Measurements from ENCODE around the gene PEX26. TPM values are rescaled to one million over a fixed set of nuclear protein-coding genes. Genes with fewer than 3 reads are reported as not detected.

The PEX26 gene
- total and polyA plus RNA-seq, 4 donors = 16.9 to 36.9 (median 19.5) TPM

GRCh38 chr22:18059473-18059872 lies 18.3 kb upstream of the PEX26 start:
- DNase-seq = no peak

GRCh38 chr22:18059991-18060390 lies 17.8 kb upstream of the PEX26 start:
- Histone ChIP-seq H3K27ac (ENCODE audit: low read depth in 1 of 2, low read length in 1 of 2) (no peak overlapping the region), H3K9ac (ENCODE audit: insufficient read depth in 1 of 2, low read length in 2 of 2) (no peak overlapping the region), H3K27me3 (ENCODE audit: control insufficient read depth in 3 of 3, insufficient read depth in 3 of 3, low read length in 2 of 3) (no peaks in the 10 kb centered on the region), H3K9me3 (ENCODE audit: control insufficient read depth in 4 of 4, insufficient read depth in 3 of 4, low read length in 3 of 4) (peaks cover 0 to 2% (median 0%) of the 10 kb centered on the region in 4 donors), H3K4me3 (no peak overlapping the region), H3K4me1 (ENCODE audit: control insufficient read depth in 5 of 5, insufficient read depth in 5 of 5, low read length in 5 of 5) (peaks cover 0 to 13% (median 9%) of the 10 kb centered on the region in 5 donors), H3K36me3 (ENCODE audit: control insufficient read depth in 4 of 4, insufficient read depth in 4 of 4, low read length in 4 of 4) (no peaks in the 10 kb centered on the region)
- no peak for TF ChIP-seq CTCF (IDR thresholded peaks at IDR 0.05; ENCODE audit: control extremely low read depth, extremely low read depth)
- no peak for ATAC-seq (ENCODE audit: insufficient read depth, low FRiP score)
- no peak for DNase-seq
- 79 to 89% methylated on average over 5 of the region's 5 CpGs for WGBS, 2 donors

More at GRCh38 chr22:18059473-18059872, 18.3 kb upstream of the PEX26 start:
- WGBS, 2 donors = 92 to 97% methylated on average over 3 of the region's 3 CpGs
- ATAC-seq (ENCODE audit: insufficient read depth, low FRiP score) = no peak
- H3K9me3 ChIP-seq (ENCODE audit: control insufficient read depth in 4 of 4, insufficient read depth in 3 of 4, low read length in 3 of 4) = peaks cover 0 to 2% (median 0%) of the 10 kb centered on the region in 4 donors
- H3K36me3 ChIP-seq (ENCODE audit: control insufficient read depth in 4 of 4, insufficient read depth in 4 of 4, low read length in 4 of 4) = no peaks in the 10 kb centered on the region
- H3K4me3 ChIP-seq = no peak overlapping the region
- H3K4me1 ChIP-seq (ENCODE audit: control insufficient read depth in 5 of 5, insufficient read depth in 5 of 5, low read length in 5 of 5) = peaks cover 0 to 13% (median 9%) of the 10 kb centered on the region in 5 donors
- no peaks in the 10 kb centered on the region for H3K27me3 ChIP-seq (ENCODE audit: control insufficient read depth in 3 of 3, insufficient read depth in 3 of 3, low read length in 2 of 3)
- TF ChIP-seq CTCF (IDR thresholded peaks at IDR 0.05; ENCODE audit: control extremely low read depth, extremely low read depth) = no peak
- H3K9ac ChIP-seq (ENCODE audit: insufficient read depth in 1 of 2, low read length in 2 of 2) = no peak overlapping the region
- H3K27ac ChIP-seq (ENCODE audit: low read depth in 1 of 2, low read length in 1 of 2) = no peak overlapping the region

- DNase-seq (peak in 1 of 3 donors; percentile 29), ATAC-seq (ENCODE audit: insufficient read depth, low FRiP score) (peak; percentile 15)
- 71 to 88% methylated on average over 13 of the region's 13 CpGs for WGBS, 2 donors
- H3K27me3 ChIP-seq (ENCODE audit: control insufficient read depth in 3 of 3, insufficient read depth in 3 of 3, low read length in 2 of 3) = peaks cover 0 to 2% (median 0%) of the 10 kb centered on the region in 3 donors
- H3K9ac ChIP-seq (ENCODE audit: insufficient read depth in 1 of 2, low read length in 2 of 2) = no peak overlapping the region
- peak overlapping the region in 1 of 2 donors; percentile 5 for H3K27ac ChIP-seq (ENCODE audit: low read depth in 1 of 2, low read length in 1 of 2)
- H3K36me3 ChIP-seq (ENCODE audit: control insufficient read depth in 4 of 4, insufficient read depth in 4 of 4, low read length in 4 of 4) = no peaks in the 10 kb centered on the region
- H3K4me1 ChIP-seq (ENCODE audit: control insufficient read depth in 5 of 5, insufficient read depth in 5 of 5, low read length in 5 of 5) = peaks cover 0 to 10% (median 8%) of the 10 kb centered on the region in 5 donors
- TF ChIP-seq CTCF (IDR thresholded peaks at IDR 0.05; ENCODE audit: control extremely low read depth, extremely low read depth) = no peak
- peaks cover 0 to 2% (median 0%) of the 10 kb centered on the region in 4 donors for H3K9me3 ChIP-seq (ENCODE audit: control insufficient read depth in 4 of 4, insufficient read depth in 3 of 4, low read length in 3 of 4)
- no peak overlapping the region for H3K4me3 ChIP-seq
Measured at GRCh38 chr22:18060646-18061620, 16.9 kb upstream of the PEX26 start.
